Neuronal stem cell (in vitro differentiated cells): Measurements from ENCODE around the gene RNF43.
A peak's percentile ranks its signal among the peaks of the same experiment; 100 is the strongest.

Experiments used
- DNase-seq: peaks from one replicate; pipeline ENCODE4 v3.0.0-alpha.2; 2013; ENCODE audit warnings: low spot score
- H2AFZ ChIP-seq: one replicate; pipeline ENCODE4 v1.6.1; 2013; ENCODE audit warnings: mild to moderate bottlenecking, low read length, inconsistent platforms
- H2AK5ac ChIP-seq: 2 replicates; pipeline ENCODE4 v1.6.1; 2013; ENCODE audit warnings: low read depth, mild to moderate bottlenecking, inconsistent platforms, low read length, moderate library complexity, mixed read lengths
- H2BK120ac ChIP-seq: 2 replicates; pipeline ENCODE4 v1.6.1; 2013; ENCODE audit warnings: low read depth, mild to moderate bottlenecking, inconsistent platforms, low read length, moderate library complexity, mixed read lengths
- H2BK12ac ChIP-seq: one replicate; pipeline ENCODE4 v1.6.1; 2013; ENCODE audit warnings: low read length, inconsistent platforms
- H2BK15ac ChIP-seq: 2 replicates; pipeline ENCODE4 v1.6.1; 2013; ENCODE audit warnings: mild to moderate bottlenecking, low read length, inconsistent platforms, mixed read lengths
- H2BK5ac ChIP-seq: one replicate; pipeline ENCODE4 v1.6.1; 2013; ENCODE audit warnings: inconsistent platforms, mild to moderate bottlenecking, low read length, moderate library complexity
- H3K14ac ChIP-seq: one replicate; pipeline ENCODE4 v1.6.1; 2013; ENCODE audit warnings: low read length, inconsistent platforms
- H3K18ac ChIP-seq: 2 replicates; pipeline ENCODE4 v1.6.1; 2013; ENCODE audit warnings: low read length, inconsistent platforms
- H3K23ac ChIP-seq: 2 replicates; pipeline ENCODE4 v1.6.1; 2013; ENCODE audit warnings: low read depth, mild to moderate bottlenecking, mixed read lengths, low read length, inconsistent platforms; ENCODE audit not compliant: poor library complexity
- H3K27ac ChIP-seq: replicated peaks from 3 replicates; pipeline ENCODE4 v1.5.1; 2013; ENCODE audit warnings: low read length, inconsistent platforms
- H3K27me3 ChIP-seq, 3 experiments: 2 replicates each; pipeline ENCODE4 v1.6.1; 2013; ENCODE audit warnings: low read length in 3 of 3, mild to moderate bottlenecking in 2 of 3, inconsistent platforms in 1 of 3, low read depth in 1 of 3, mixed read lengths in 1 of 3, moderate library complexity in 1 of 3; ENCODE audit not compliant: control insufficient read depth in 3 of 3, insufficient read depth in 3 of 3
- H3K36me3 ChIP-seq, 2 donors: replicated peaks in 1 of 2; 2 replicates each; pipeline ENCODE4 v1.6.1; 2013; ENCODE audit warnings: low read length in 2 of 2; ENCODE audit not compliant: control insufficient read depth in 2 of 2, insufficient read depth in 2 of 2
- H3K4ac ChIP-seq: 2 replicates; pipeline ENCODE4 v1.6.1; 2013; ENCODE audit warnings: inconsistent platforms, mild to moderate bottlenecking, low read length, moderate library complexity
- H3K4me1 ChIP-seq, 2 donors: 1 replicate in 1 of 2; 2 replicates in 1 of 2; pipeline ENCODE4 v1.6.1; 2013; ENCODE audit warnings: low read length in 2 of 2, low read depth in 1 of 2; ENCODE audit not compliant: control insufficient read depth in 2 of 2, insufficient read depth in 1 of 2
- H3K4me2 ChIP-seq: one replicate; pipeline ENCODE4 v1.6.1; 2013; ENCODE audit warnings: mild to moderate bottlenecking, low read length, inconsistent platforms; ENCODE audit not compliant: insufficient read depth, poor library complexity, severe bottlenecking
- H3K4me3 ChIP-seq, 2 donors: 2 replicates each; pipeline ENCODE4 v1.5.1; 2013; ENCODE audit warnings: low read length in 2 of 2, mild to moderate bottlenecking in 2 of 2, inconsistent platforms in 1 of 2, moderate library complexity in 1 of 2
- H3K79me1 ChIP-seq: one replicate; pipeline ENCODE4 v1.6.1; 2013; ENCODE audit warnings: low read depth, mild to moderate bottlenecking, inconsistent platforms, low read length, moderate library complexity
- H3K9ac ChIP-seq: one replicate; pipeline ENCODE4 v1.6.1; 2013; ENCODE audit warnings: mild to moderate bottlenecking, low read depth, low read length, inconsistent platforms; ENCODE audit not compliant: poor library complexity
- H3K9me3 ChIP-seq, 2 donors: replicated peaks in 1 of 2; 2 replicates each; pipeline versions ENCODE3 to v1.6.1; 2013; ENCODE audit warnings: low read length in 2 of 2, mild to moderate bottlenecking in 2 of 2, inconsistent platforms in 1 of 2, low read depth in 1 of 2, mixed read lengths in 1 of 2, moderate library complexity in 1 of 2; ENCODE audit not compliant: control insufficient read depth in 2 of 2, insufficient read depth in 1 of 2
- H4K8ac ChIP-seq: one replicate; pipeline ENCODE4 v1.6.1; 2013; ENCODE audit warnings: low read depth, mild to moderate bottlenecking, inconsistent platforms, low read length, moderate library complexity
- H4K91ac ChIP-seq: one replicate; pipeline ENCODE4 v1.6.1; 2013; ENCODE audit warnings: low read length, low read depth, mild to moderate bottlenecking, inconsistent platforms; ENCODE audit not compliant: poor library complexity
- WGBS, 2 donors: extraction: QIAGEN DNeasy Blood & Tissue Kit; methylation state at CpG; one replicate each; pipeline ENCODE4 v1.1.7; 2013; ENCODE audit warnings: missing lambda C conversion rate in 2 of 2, mixed read lengths in 1 of 2; ENCODE audit not compliant: insufficient read length in 2 of 2, insufficient replicate concordance in 1 of 2; ENCODE audit errors: extremely low coverage in 2 of 2; 5-methylcytosine and 5-hydroxymethylcytosine counted together

Gene RNF43

GRCh38 chr17:58427807-58428206 lies 10.5 kb upstream of the RNF43 start:
- no peak overlapping the region for H2AK5ac ChIP-seq
- no peak overlapping the region for H2BK120ac ChIP-seq
- no peaks in the 10 kb centered on the region for H3K36me3 ChIP-seq
- no peak overlapping the region for H3K23ac ChIP-seq
- H2BK12ac ChIP-seq = no peak overlapping the region
- H3K14ac ChIP-seq = no peak overlapping the region
- H4K91ac ChIP-seq = no peak overlapping the region
- no peak overlapping the region for H4K8ac ChIP-seq
- no peak for DNase-seq
- no peak overlapping the region for H2BK5ac ChIP-seq
- no peaks in the 10 kb centered on the region for H3K79me1 ChIP-seq
- no peaks in the 10 kb centered on the region for H3K4me1 ChIP-seq
- no peaks in the 10 kb centered on the region for H3K27me3 ChIP-seq
- H2BK15ac ChIP-seq = no peak overlapping the region
- H3K18ac ChIP-seq = no peak overlapping the region
- no peak overlapping the region for H3K9ac ChIP-seq
- no peak overlapping the region for H3K4ac ChIP-seq
- H3K9me3 ChIP-seq = no peaks in the 10 kb centered on the region
- no peak overlapping the region for H3K27ac ChIP-seq
- no CpG with 5 or more reads among the region's 3 CpGs for WGBS, 2 donors
- H3K4me2 ChIP-seq = no peak overlapping the region
- H3K4me3 ChIP-seq = no peak overlapping the region
- H2AFZ ChIP-seq = no peak overlapping the region

GRCh38 chr17:58421711-58422110 lies 4.4 kb upstream of the RNF43 start:
- no peak overlapping the region for H3K14ac ChIP-seq
- peak overlapping the region; percentile 59 for H3K27ac ChIP-seq
- no CpG with 5 or more reads among the region's 1 CpG for WGBS, 2 donors
- H3K18ac ChIP-seq = no peak overlapping the region
- no peaks in the 10 kb centered on the region for H3K9me3 ChIP-seq
- H3K4me3 ChIP-seq = no peak overlapping the region
- H3K4me1 ChIP-seq = peaks cover 6 to 8% of the 10 kb centered on the region in 2 donors
- peaks cover 0 to 3% (median 0%) of the 10 kb centered on the region in 3 experiments for H3K27me3 ChIP-seq
- DNase-seq = peak; percentile 37
- no peak overlapping the region for H3K23ac ChIP-seq
- H3K4me2 ChIP-seq = no peak overlapping the region
- no peaks in the 10 kb centered on the region for H3K36me3 ChIP-seq
- H2BK120ac ChIP-seq = no peak overlapping the region
- H3K9ac ChIP-seq = no peak overlapping the region
- no peak overlapping the region for H2AK5ac ChIP-seq
- no peak overlapping the region for H2BK15ac ChIP-seq
- H2BK12ac ChIP-seq = no peak overlapping the region
- no peak overlapping the region for H2BK5ac ChIP-seq
- H2AFZ ChIP-seq = peak overlapping the region; percentile 25
- no peak overlapping the region for H4K8ac ChIP-seq
- H3K79me1 ChIP-seq = no peaks in the 10 kb centered on the region
- no peak overlapping the region for H4K91ac ChIP-seq
- H3K4ac ChIP-seq = no peak overlapping the region

- no peaks in the 10 kb centered on the region for H3K79me1 ChIP-seq
- no peak for DNase-seq
- H2BK5ac ChIP-seq = no peak overlapping the region
- H3K27ac ChIP-seq = no peak overlapping the region
- H3K4ac ChIP-seq = no peak overlapping the region
- H4K91ac ChIP-seq = no peak overlapping the region
- H3K23ac ChIP-seq = no peak overlapping the region
- peaks cover 6 to 8% of the 10 kb centered on the region in 2 donors for H3K4me1 ChIP-seq
- no peak overlapping the region for H3K4me3 ChIP-seq
- no peak overlapping the region for H3K9ac ChIP-seq
- no peak overlapping the region for H2AK5ac ChIP-seq
- H2BK12ac ChIP-seq = no peak overlapping the region
- H2BK120ac ChIP-seq = no peak overlapping the region
- no peak overlapping the region for H2AFZ ChIP-seq
- no peak overlapping the region for H3K4me2 ChIP-seq
- H3K9me3 ChIP-seq = no peaks in the 10 kb centered on the region
- H3K27me3 ChIP-seq = peaks cover 0 to 4% (median 0%) of the 10 kb centered on the region in 3 experiments
- H2BK15ac ChIP-seq = no peak overlapping the region
- no peak overlapping the region for H3K18ac ChIP-seq
- H3K36me3 ChIP-seq = no peaks in the 10 kb centered on the region
- WGBS, 2 donors = no CpG with 5 or more reads among the region's 2 CpGs
- no peak overlapping the region for H3K14ac ChIP-seq
- H4K8ac ChIP-seq = no peak overlapping the region
Observed at GRCh38 chr17:58420827-58421226, 3.5 kb upstream of the RNF43 start.

GRCh38 chr17:58416937-58417299 lies 416 bp downstream of the RNF43 start:
- H3K4me1 ChIP-seq = peaks cover 7% of the 10 kb centered on the region in 2 donors
- H3K79me1 ChIP-seq = no peaks in the 10 kb centered on the region
- no peak overlapping the region for H3K27ac ChIP-seq
- H3K9me3 ChIP-seq = no peaks in the 10 kb centered on the region
- no peak overlapping the region for H3K14ac ChIP-seq
- no CpG with 5 or more reads among the region's 6 CpGs for WGBS, 2 donors
- H3K9ac ChIP-seq = no peak overlapping the region
- no peak overlapping the region for H2BK15ac ChIP-seq
- DNase-seq = no peak
- no peak overlapping the region for H3K23ac ChIP-seq
- H3K4me3 ChIP-seq = no peak overlapping the region
- H3K36me3 ChIP-seq = no peaks in the 10 kb centered on the region
- H4K91ac ChIP-seq = no peak overlapping the region
- no peak overlapping the region for H2BK12ac ChIP-seq
- H3K4ac ChIP-seq = no peak overlapping the region
- H2AFZ ChIP-seq = peak overlapping the region; percentile 79
- H2AK5ac ChIP-seq = no peak overlapping the region
- no peak overlapping the region for H2BK5ac ChIP-seq
- no peak overlapping the region for H4K8ac ChIP-seq
- peaks cover 0 to 6% (median 0%) of the 10 kb centered on the region in 3 experiments for H3K27me3 ChIP-seq
- no peak overlapping the region for H2BK120ac ChIP-seq
- no peak overlapping the region for H3K18ac ChIP-seq
- no peak overlapping the region for H3K4me2 ChIP-seq
